ENCODE results near the gene KLHL7. TPM values are rescaled to one million over a fixed set of nuclear protein-coding genes. Genes with fewer than 3 reads are reported as not detected.

KLHL7 gene
- total RNA-seq, 1 experiment from 2014 or later, result 33.8 TPM

DNA sequence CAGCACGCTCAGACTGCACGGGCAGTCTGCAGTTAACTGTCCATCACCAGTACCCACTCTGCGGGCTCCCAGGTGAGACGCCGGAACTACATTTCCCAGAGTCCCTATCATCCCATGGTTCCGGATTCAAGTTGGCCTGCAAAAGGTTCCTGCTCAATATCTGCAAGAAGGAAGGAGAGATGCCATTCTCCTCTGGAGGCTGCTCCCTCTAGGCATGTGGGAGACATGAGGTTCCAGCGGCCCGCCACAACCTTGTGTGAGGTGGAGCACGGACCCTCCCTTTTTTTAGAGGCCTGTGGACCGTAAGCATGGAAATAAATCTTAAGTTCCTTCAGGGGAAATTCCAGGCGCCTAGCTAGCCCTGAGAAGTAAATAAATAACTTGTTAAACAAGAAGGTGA, 106.0 kb downstream of the KLHL7 start:
- Histone ChIP-seq H3K36me3 (ENCODE audit: control insufficient read depth, insufficient read depth, low read length) (no peaks in the 10 kb centered on the region), H3K4me3 (ENCODE audit: low read depth in 2 of 2, low read length in 2 of 2) (no peak overlapping the region), H3K4me1 (ENCODE audit: control insufficient read depth, insufficient read depth, low read length) (peaks cover 10% of the 10 kb centered on the region), H3K9me3 (ENCODE audit: control insufficient read depth, insufficient read depth, low read depth, low read length) (no peaks in the 10 kb centered on the region), H3K27me3 (ENCODE audit: control insufficient read depth, insufficient read depth, low read length) (no peaks in the 10 kb centered on the region), H3K27ac (ENCODE audit: low read length) (no peak overlapping the region)
- BruUV-seq (replicated peaks), result no TSS peak
- CTCF ChIA-PET, result interaction anchor here (0.5 kb wide), 1 partner anchor 44 kb away, joined by 5 read pairs; no protein-coding TSS in a partner anchor
- intact Hi-C loops (cut with micrococcal nuclease; ENCODE audit: unreplicated experiment) (no loop called here), in situ Hi-C loops (cut with HindIII; ENCODE audit: low pct_unique_long_range_greater_than_20kb, low sequenced_read_pairs) (no loop called here)
- DNase-seq (ENCODE audit: low read depth, low spot score), result no peak
- TF ChIP-seq, protein P1, sequence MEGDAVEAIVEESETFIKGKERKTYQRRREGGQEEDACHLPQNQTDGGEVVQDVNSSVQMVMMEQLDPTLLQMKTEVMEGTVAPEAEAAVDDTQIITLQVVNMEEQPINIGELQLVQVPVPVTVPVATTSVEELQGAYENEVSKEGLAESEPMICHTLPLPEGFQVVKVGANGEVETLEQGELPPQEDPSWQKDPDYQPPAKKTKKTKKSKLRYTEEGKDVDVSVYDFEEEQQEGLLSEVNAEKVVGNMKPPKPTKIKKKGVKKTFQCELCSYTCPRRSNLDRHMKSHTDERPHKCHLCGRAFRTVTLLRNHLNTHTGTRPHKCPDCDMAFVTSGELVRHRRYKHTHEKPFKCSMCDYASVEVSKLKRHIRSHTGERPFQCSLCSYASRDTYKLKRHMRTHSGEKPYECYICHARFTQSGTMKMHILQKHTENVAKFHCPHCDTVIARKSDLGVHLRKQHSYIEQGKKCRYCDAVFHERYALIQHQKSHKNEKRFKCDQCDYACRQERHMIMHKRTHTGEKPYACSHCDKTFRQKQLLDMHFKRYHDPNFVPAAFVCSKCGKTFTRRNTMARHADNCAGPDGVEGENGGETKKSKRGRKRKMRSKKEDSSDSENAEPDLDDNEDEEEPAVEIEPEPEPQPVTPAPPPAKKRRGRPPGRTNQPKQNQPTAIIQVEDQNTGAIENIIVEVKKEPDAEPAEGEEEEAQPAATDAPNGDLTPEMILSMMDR (IDR thresholded peaks at IDR 0.05), result no peak
- TF ChIP-seq, protein P2, sequence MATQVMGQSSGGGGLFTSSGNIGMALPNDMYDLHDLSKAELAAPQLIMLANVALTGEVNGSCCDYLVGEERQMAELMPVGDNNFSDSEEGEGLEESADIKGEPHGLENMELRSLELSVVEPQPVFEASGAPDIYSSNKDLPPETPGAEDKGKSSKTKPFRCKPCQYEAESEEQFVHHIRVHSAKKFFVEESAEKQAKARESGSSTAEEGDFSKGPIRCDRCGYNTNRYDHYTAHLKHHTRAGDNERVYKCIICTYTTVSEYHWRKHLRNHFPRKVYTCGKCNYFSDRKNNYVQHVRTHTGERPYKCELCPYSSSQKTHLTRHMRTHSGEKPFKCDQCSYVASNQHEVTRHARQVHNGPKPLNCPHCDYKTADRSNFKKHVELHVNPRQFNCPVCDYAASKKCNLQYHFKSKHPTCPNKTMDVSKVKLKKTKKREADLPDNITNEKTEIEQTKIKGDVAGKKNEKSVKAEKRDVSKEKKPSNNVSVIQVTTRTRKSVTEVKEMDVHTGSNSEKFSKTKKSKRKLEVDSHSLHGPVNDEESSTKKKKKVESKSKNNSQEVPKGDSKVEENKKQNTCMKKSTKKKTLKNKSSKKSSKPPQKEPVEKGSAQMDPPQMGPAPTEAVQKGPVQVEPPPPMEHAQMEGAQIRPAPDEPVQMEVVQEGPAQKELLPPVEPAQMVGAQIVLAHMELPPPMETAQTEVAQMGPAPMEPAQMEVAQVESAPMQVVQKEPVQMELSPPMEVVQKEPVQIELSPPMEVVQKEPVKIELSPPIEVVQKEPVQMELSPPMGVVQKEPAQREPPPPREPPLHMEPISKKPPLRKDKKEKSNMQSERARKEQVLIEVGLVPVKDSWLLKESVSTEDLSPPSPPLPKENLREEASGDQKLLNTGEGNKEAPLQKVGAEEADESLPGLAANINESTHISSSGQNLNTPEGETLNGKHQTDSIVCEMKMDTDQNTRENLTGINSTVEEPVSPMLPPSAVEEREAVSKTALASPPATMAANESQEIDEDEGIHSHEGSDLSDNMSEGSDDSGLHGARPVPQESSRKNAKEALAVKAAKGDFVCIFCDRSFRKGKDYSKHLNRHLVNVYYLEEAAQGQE (IDR thresholded peaks at IDR 0.05; ENCODE audit: insufficient read depth in 1 of 2, low read depth in 2 of 2, low read length in 1 of 2), result no peak
- TF ChIP-seq SIN3A (IDR thresholded peaks at IDR 0.05; ENCODE audit: borderline replicate concordance, insufficient read depth, low read depth, low read length) (no peak), TCF7L2 (IDR thresholded peaks at IDR 0.05; ENCODE audit: low read depth, low read length) (no peak), POLR2AphosphoS5 (IDR thresholded peaks at IDR 0.05; ENCODE audit: low read depth, low read length) (no peak)
- peak; percentile 49 for ATAC-seq
- POLR2A ChIA-PET, result interaction anchor here (0.6 kb wide), 1 partner anchor 262 kb away, joined by 3 read pairs; no protein-coding TSS in a partner anchor

DNA sequence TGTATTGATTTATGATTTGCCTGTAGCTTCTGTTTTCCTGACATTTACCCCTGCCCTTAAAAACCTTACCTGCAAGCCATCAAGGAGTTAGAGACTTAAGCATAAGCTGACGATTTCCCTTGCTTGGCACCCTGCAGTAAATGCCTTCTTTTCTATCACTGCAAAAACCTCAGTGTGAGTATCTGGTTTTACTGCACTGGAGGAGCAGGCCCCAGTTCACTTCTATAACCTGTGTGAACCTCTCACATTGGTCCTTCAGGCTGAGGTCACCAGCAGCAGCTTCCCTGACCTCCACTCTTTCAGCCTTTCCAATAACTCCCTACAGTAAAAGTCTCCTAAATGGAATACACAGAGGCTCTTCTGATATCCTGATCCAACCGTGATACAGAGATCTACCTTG, 106.8 kb downstream of the KLHL7 start:
- POLR2A ChIA-PET, result interaction anchor here (0.6 kb wide), 2 partner anchors 106 to 261 kb away, joined by 3 to 5 read pairs; no protein-coding TSS in a partner anchor

More for the DNA sequence above, 106.8 kb downstream of the KLHL7 start:
- DNase-seq (ENCODE audit: low read depth, low spot score) (no peak), ATAC-seq (no peak)
- intact Hi-C loops (cut with micrococcal nuclease; ENCODE audit: unreplicated experiment) (no loop called here), in situ Hi-C loops (cut with HindIII; ENCODE audit: low pct_unique_long_range_greater_than_20kb, low sequenced_read_pairs) (no loop called here)
- H3K4me1 ChIP-seq (ENCODE audit: control insufficient read depth, insufficient read depth, low read length), result peaks cover 10% of the 10 kb centered on the region
- TF ChIP-seq, protein P2 (IDR thresholded peaks at IDR 0.05; ENCODE audit: insufficient read depth in 1 of 2, low read depth in 2 of 2, low read length in 1 of 2), result no peak
- TF ChIP-seq POLR2AphosphoS5 (IDR thresholded peaks at IDR 0.05; ENCODE audit: low read depth, low read length) (no peak), TCF7L2 (IDR thresholded peaks at IDR 0.05; ENCODE audit: low read depth, low read length) (no peak), SIN3A (IDR thresholded peaks at IDR 0.05; ENCODE audit: borderline replicate concordance, insufficient read depth, low read depth, low read length) (no peak)
- TF ChIP-seq, protein P1 (IDR thresholded peaks at IDR 0.05), result no peak
- H3K9me3 ChIP-seq (ENCODE audit: control insufficient read depth, insufficient read depth, low read depth, low read length), result no peaks in the 10 kb centered on the region
- H3K27me3 ChIP-seq (ENCODE audit: control insufficient read depth, insufficient read depth, low read length), result no peaks in the 10 kb centered on the region
- H3K36me3 ChIP-seq (ENCODE audit: control insufficient read depth, insufficient read depth, low read length), result no peaks in the 10 kb centered on the region
- BruUV-seq (replicated peaks), result no TSS peak
- no peak overlapping the region for H3K27ac ChIP-seq (ENCODE audit: low read length)
- no peak overlapping the region for H3K4me3 ChIP-seq (ENCODE audit: low read depth in 2 of 2, low read length in 2 of 2)
- CTCF ChIA-PET, result no interaction called here
